ENCODE data around the gene POLR1B. TPM values are rescaled to one million over a fixed set of nuclear protein-coding genes. Genes with fewer than 3 reads are reported as not detected.
"Not testable (repeated sequence)": the region's sequence is repeated elsewhere in the genome, so short reads cannot be mapped to it uniquely, and the experiment has no call there.

POLR1B gene
- total RNA-seq, 4 donors from 2014 or later = 21.9 to 27.9 (median 27.4) TPM

- peaks cover 46% of the 10 kb centered on the region for H3K36me3 ChIP-seq
- 87% methylated on average over 7 of the region's 7 CpGs for WGBS
- TF ChIP-seq CTCF (IDR thresholded peaks at IDR 0.05) (no peak), POLR2AphosphoS5 (IDR thresholded peaks at IDR 0.05) (no peak), POLR2A (IDR thresholded peaks at IDR 0.05) (no peak), EP300 (IDR thresholded peaks at IDR 0.05) (no peak)
- no peak overlapping the region for H3K4me3 ChIP-seq
- no peak for DNase-seq (ENCODE audit: low spot score in 2 of 2)
- H3K4me1 ChIP-seq = no peaks in the 10 kb centered on the region
- no peaks in the 10 kb centered on the region for H3K27me3 ChIP-seq
- no peak overlapping the region for H3K27ac ChIP-seq
- H3K9me3 ChIP-seq = no peaks in the 10 kb centered on the region
These were observed 22.0 kb upstream of the POLR1B start for GRCh38 chr2:112520234-112520783.

GRCh38 chr2:112523291-112523777, 18.9 kb upstream of the POLR1B start:
- H3K4me3 ChIP-seq = no peak overlapping the region
- H3K27me3 ChIP-seq = no peaks in the 10 kb centered on the region
- DNase-seq (ENCODE audit: low spot score in 2 of 2) = no peak
- H3K4me1 ChIP-seq = no peaks in the 10 kb centered on the region
- H3K27ac ChIP-seq = no peak overlapping the region
- peaks cover 43% of the 10 kb centered on the region for H3K36me3 ChIP-seq
- WGBS = 92% methylated on average over 3 of the region's 3 CpGs
- no peak for TF ChIP-seq POLR2A (IDR thresholded peaks at IDR 0.05)
- no peak for TF ChIP-seq EP300 (IDR thresholded peaks at IDR 0.05)
- H3K9me3 ChIP-seq = no peaks in the 10 kb centered on the region

GRCh38 chr2:112524276-112524675, 18.0 kb upstream of the POLR1B start:
- H3K4me3 ChIP-seq; H3K4me1 ChIP-seq; DNase-seq (ENCODE audit: low spot score in 2 of 2); H3K9me3 ChIP-seq; H3K27ac ChIP-seq; H3K27me3 ChIP-seq: not testable (repeated sequence)
- WGBS = 96% methylated on average over 3 of the region's 3 CpGs
- peaks cover 46% of the 10 kb centered on the region for H3K36me3 ChIP-seq

GRCh38 chr2:112528541-112528940, 13.7 kb upstream of the POLR1B start:
- DNase-seq (ENCODE audit: low spot score in 2 of 2) = no peak
- WGBS = 92% methylated on average over 5 of the region's 5 CpGs
- Histone ChIP-seq H3K4me1 (no peaks in the 10 kb centered on the region), H3K27me3 (no peaks in the 10 kb centered on the region), H3K9me3 (no peaks in the 10 kb centered on the region), H3K27ac (no peak overlapping the region), H3K36me3 (peaks cover 48% of the 10 kb centered on the region), H3K4me3 (no peak overlapping the region)
- TF ChIP-seq POLR2A (IDR thresholded peaks at IDR 0.05) = no peak
- no peak for TF ChIP-seq EP300 (IDR thresholded peaks at IDR 0.05)
- no peak for TF ChIP-seq CTCF (IDR thresholded peaks at IDR 0.05)
- no peak for TF ChIP-seq POLR2AphosphoS5 (IDR thresholded peaks at IDR 0.05)

GRCh38 chr2:112529757-112530156, 12.5 kb upstream of the POLR1B start:
- no peak overlapping the region for H3K27ac ChIP-seq
- TF ChIP-seq POLR2A (IDR thresholded peaks at IDR 0.05) (no peak), EP300 (IDR thresholded peaks at IDR 0.05) (no peak), CTCF (IDR thresholded peaks at IDR 0.05) (no peak), POLR2AphosphoS5 (IDR thresholded peaks at IDR 0.05) (no peak)
- H3K4me1 ChIP-seq = no peaks in the 10 kb centered on the region
- DNase-seq (ENCODE audit: low spot score in 2 of 2) = no peak
- H3K4me3 ChIP-seq = no peak overlapping the region
- no peaks in the 10 kb centered on the region for H3K9me3 ChIP-seq
- no peaks in the 10 kb centered on the region for H3K27me3 ChIP-seq
- H3K36me3 ChIP-seq = peaks cover 49% of the 10 kb centered on the region
- 73% methylated on average over 4 of the region's 4 CpGs for WGBS

- H3K27ac ChIP-seq = no peak overlapping the region
- no peak overlapping the region for H3K4me3 ChIP-seq
- no peaks in the 10 kb centered on the region for H3K9me3 ChIP-seq
- DNase-seq (ENCODE audit: low spot score in 2 of 2) = no peak
- 92% methylated on average over 4 of the region's 4 CpGs for whole genome bisulfite sequencing
- no peaks in the 10 kb centered on the region for H3K27me3 ChIP-seq
- TF ChIP-seq CTCF (IDR thresholded peaks at IDR 0.05) = no peak
- TF ChIP-seq POLR2AphosphoS5 (IDR thresholded peaks at IDR 0.05) = no peak
- TF ChIP-seq EP300 (IDR thresholded peaks at IDR 0.05) = no peak
- TF ChIP-seq POLR2A (IDR thresholded peaks at IDR 0.05) = no peak
- no peaks in the 10 kb centered on the region for H3K4me1 ChIP-seq
- H3K36me3 ChIP-seq = peaks cover 49% of the 10 kb centered on the region
These were observed 11.5 kb upstream of the POLR1B start for GRCh38 chr2:112530728-112531127.
